Mucosa of gallbladder (tissue), 1 donor: ENCODE data around the gene GRID1. TPM values are rescaled to one million over a fixed set of nuclear protein-coding genes. Genes with fewer than 3 reads are reported as not detected.

Source experiments
- DNase-seq: peaks from one replicate; pipeline ENCODE4 v3.0.0-alpha.2; 2020; ENCODE audit warnings: low spot score
- total RNA-seq: library from RNA; stranded (reverse); gene quantifications from one replicate; pipeline ENCODE4 v1.2.1, GENCODE V29; 2021
- donor health status: DM: no; HTN: no; CAD: no.

GRID1 gene
- total RNA-seq, 1 donor from 2014 or later, result 6.3 TPM

- DNase-seq, result no peak
These were observed 540.2 kb downstream of the GRID1 start for GRCh38 chr10:85826377-85826776.

GRCh38 chr10:85811405-85811804 lies 555.2 kb downstream of the GRID1 start:
- DNase-seq, result no peak

GRCh38 chr10:85810674-85811073 lies 555.9 kb downstream of the GRID1 start:
- no peak for DNase-seq

GRCh38 chr10:85795460-85795859 lies 571.1 kb downstream of the GRID1 start:
- no peak for DNase-seq

GRCh38 chr10:85794553-85794952 lies 572.0 kb downstream of the GRID1 start:
- no peak for DNase-seq

- DNase-seq, result no peak
These were observed 574.1 kb downstream of the GRID1 start for GRCh38 chr10:85792533-85792858.

GRCh38 chr10:85791818-85792532 lies 574.6 kb downstream of the GRID1 start:
- DNase-seq, result no peak

- no peak for DNase-seq
These were observed 576.4 kb downstream of the GRID1 start for GRCh38 chr10:85789982-85790789.

- no peak for DNase-seq
These were observed 577.5 kb downstream of the GRID1 start for GRCh38 chr10:85789125-85789524.

GRCh38 chr10:85788570-85788969 lies 578.0 kb downstream of the GRID1 start:
- no peak for DNase-seq

- DNase-seq, result no peak
These were observed 578.7 kb downstream of the GRID1 start for GRCh38 chr10:85787881-85788280.

- DNase-seq, result no peak
These were observed 579.2 kb downstream of the GRID1 start for GRCh38 chr10:85787393-85787792.

GRCh38 chr10:85786401-85786899 lies 580.1 kb downstream of the GRID1 start:
- DNase-seq, result no peak

GRCh38 chr10:85784792-85785191 lies 581.8 kb downstream of the GRID1 start:
- no peak for DNase-seq

- no peak for DNase-seq
These were observed 585.2 kb downstream of the GRID1 start for GRCh38 chr10:85781404-85781803.

GRCh38 chr10:85778074-85778473 lies 588.5 kb downstream of the GRID1 start:
- no peak for DNase-seq

- no peak for DNase-seq
These were observed 598.7 kb downstream of the GRID1 start for GRCh38 chr10:85767891-85768290.

- DNase-seq, result no peak
These were observed 602.5 kb downstream of the GRID1 start for GRCh38 chr10:85764108-85764507.

GRCh38 chr10:85761906-85762445 lies 604.6 kb downstream of the GRID1 start:
- no peak for DNase-seq

GRCh38 chr10:85741626-85742300 lies 624.8 kb downstream of the GRID1 start:
- no peak for DNase-seq

- DNase-seq, result no peak
These were observed 630.6 kb downstream of the GRID1 start for GRCh38 chr10:85735997-85736396.

- DNase-seq, result no peak
These were observed 631.8 kb downstream of the GRID1 start for GRCh38 chr10:85734791-85735190.
